HG03025 (cell line): ENCODE results near the gene LDHAL6A.

Source experiments
- ATAC-seq: cut with Tn5 transposase; IDR thresholded peaks from one replicate; pipeline ENCODE4 v1.9.1; 2021; ENCODE audit warnings: mild to moderate bottlenecking, moderate library complexity; ENCODE audit not compliant: unreplicated experiment, low FRiP score

The LDHAL6A gene

GRCh38 chr11:18490319-18490718, 34.7 kb downstream of the LDHAL6A start:
- no peak for ATAC-seq

GRCh38 chr11:18490736-18491485, 35.3 kb downstream of the LDHAL6A start:
- ATAC-seq, result no peak

GRCh38 chr11:18491924-18492323, 36.3 kb downstream of the LDHAL6A start:
- no peak for ATAC-seq

- ATAC-seq, result no peak
Observed at GRCh38 chr11:18492888-18493287, 37.2 kb downstream of the LDHAL6A start.

- ATAC-seq, result no peak
Observed at GRCh38 chr11:18493310-18493709, 37.7 kb downstream of the LDHAL6A start.

DNA sequence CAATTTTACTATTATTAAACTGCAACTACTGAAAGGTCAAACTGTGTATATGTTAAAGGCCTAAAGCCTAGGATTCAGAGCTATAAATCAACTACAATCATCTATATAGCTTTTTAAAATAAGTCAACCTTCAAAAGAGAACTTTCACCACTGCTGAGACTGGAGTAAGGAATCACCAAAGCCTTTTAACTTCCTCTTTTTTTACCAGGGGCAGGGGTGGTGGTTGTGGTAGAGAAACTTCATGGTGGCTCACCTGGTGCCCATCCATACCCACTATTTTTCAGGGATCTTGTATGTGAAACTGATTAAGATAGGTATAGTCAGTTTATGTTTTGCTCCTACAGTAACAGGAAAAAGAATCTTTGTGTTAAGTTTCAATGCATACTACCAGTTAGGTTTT, 39.6 kb downstream of the LDHAL6A start:
- ATAC-seq, result no peak

DNA sequence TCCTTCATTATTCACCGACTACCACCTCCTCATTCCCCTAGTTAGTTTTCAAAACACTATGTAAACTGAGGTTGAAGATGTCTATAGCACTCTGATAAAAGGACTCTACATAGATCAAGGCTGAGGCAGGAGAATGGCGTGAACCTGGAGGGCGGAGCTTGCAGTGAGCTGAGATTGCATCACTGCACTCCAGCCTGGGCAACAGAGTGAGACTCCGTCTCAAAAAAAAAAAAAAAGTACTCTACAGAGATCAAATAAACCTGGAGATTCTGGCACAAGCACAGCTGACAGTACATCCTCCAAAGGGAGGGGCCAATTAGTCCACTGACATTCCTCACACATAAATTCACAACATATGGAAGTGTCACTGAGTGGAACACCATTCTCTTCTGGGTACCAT, 40.0 kb downstream of the LDHAL6A start:
- ATAC-seq, result no peak

DNA sequence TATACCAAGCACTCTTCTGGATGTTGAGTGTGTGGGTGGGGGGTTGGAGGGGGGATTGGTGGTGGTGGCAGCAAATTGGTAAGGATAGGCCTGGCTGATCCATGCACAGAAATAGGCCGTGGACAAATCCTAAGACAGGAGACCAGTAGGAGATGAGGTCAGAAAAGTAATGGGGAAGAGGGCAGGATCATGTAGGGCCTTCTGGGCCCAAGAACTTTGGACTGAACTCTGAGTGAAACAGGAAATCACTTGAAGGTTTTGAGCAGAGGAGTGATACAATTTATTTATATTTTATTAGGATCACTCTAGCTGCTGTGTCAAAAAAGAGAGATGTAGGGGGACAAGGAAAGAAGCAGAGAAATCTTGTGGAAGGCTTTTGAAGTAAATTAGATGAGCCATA, 42.4 kb downstream of the LDHAL6A start:
- no peak for ATAC-seq

GRCh38 chr11:18501629-18502028, 46.0 kb downstream of the LDHAL6A start:
- ATAC-seq, result no peak

- ATAC-seq, result no peak
Observed at GRCh38 chr11:18502352-18502751, 46.7 kb downstream of the LDHAL6A start.

DNA sequence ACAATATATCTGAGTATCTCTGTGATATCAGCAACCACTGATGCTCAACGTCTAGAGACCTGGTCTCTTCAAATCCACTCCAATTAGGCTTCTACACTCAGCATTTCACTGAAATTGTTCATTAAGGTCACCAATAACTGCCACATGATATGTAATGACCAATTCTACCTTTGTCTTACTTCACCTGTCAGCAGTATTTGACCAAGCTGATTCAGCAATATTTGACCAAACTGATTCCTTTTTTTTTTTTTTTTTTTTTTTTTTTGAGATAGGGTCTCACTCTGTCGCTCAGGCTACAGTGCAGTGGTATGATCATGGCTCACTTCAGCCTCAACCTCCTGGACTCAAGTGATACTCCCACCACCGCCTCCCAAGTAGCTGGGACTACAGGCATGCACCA, 65.5 kb downstream of the LDHAL6A start:
- no peak for ATAC-seq

DNA sequence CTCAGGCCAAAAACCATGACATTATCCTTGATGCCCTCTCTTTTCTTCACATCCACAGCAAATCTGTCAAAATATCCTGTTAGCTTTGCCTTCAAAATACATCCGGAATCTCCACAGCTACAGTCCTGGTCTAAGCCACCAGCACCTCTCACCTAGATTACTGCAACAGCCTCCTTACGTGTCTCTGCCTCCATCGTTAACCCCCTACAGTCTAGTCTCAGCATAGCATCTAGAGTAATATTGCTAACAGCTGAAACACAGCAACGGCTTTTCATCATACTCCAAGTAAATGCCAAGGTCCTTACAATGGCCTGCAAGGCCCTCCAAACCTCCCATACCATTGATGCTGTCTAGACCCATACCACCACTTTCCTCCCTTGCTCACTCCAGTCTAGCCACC, 66.7 kb downstream of the LDHAL6A start:
- ATAC-seq, result no peak

GRCh38 chr11:18523084-18523483, 67.4 kb downstream of the LDHAL6A start:
- no peak for ATAC-seq

GRCh38 chr11:18524248-18524647, 68.6 kb downstream of the LDHAL6A start:
- no peak for ATAC-seq

GRCh38 chr11:18526130-18526520, 70.5 kb downstream of the LDHAL6A start:
- ATAC-seq, result no peak

- ATAC-seq, result peak; percentile 97
Observed at GRCh38 chr11:18526521-18527296, 71.1 kb downstream of the LDHAL6A start, which contains the start of gene TSG101. TSG101 (minus strand) TSS chr11:18526942; CDS start chr11:18526816, 126 bp downstream.

GRCh38 chr11:18527512-18527911, 71.9 kb downstream of the LDHAL6A start:
- no peak for ATAC-seq
